ENCODE measurements around the gene BSN. TPM values are rescaled to one million over a fixed set of nuclear protein-coding genes. Genes with fewer than 3 reads are reported as not detected.

Gene BSN
- total RNA-seq, 1 experiment from 2014 or later = 0.92 TPM

DNA sequence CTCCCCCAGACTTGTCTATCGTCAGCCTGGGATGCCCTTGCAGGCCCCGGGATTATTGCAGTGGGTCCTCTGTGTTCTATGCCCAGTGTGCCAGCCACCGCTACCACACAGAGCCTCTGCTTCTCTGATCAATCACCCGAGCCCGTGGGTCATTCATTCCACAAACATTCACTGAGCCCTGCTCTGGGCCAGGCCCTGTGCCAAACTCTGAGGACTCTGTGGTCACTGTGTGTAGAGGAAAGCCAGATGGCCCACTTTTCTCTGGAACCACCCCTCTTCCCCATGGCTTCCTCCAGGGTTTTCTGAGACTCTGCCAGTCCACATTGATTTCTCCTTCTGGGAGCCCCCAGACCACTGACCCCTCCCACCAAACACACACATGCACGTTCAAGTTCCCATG lies 55.5 kb downstream of the BSN start:
- TF ChIP-seq, protein P1, sequence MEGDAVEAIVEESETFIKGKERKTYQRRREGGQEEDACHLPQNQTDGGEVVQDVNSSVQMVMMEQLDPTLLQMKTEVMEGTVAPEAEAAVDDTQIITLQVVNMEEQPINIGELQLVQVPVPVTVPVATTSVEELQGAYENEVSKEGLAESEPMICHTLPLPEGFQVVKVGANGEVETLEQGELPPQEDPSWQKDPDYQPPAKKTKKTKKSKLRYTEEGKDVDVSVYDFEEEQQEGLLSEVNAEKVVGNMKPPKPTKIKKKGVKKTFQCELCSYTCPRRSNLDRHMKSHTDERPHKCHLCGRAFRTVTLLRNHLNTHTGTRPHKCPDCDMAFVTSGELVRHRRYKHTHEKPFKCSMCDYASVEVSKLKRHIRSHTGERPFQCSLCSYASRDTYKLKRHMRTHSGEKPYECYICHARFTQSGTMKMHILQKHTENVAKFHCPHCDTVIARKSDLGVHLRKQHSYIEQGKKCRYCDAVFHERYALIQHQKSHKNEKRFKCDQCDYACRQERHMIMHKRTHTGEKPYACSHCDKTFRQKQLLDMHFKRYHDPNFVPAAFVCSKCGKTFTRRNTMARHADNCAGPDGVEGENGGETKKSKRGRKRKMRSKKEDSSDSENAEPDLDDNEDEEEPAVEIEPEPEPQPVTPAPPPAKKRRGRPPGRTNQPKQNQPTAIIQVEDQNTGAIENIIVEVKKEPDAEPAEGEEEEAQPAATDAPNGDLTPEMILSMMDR (IDR thresholded peaks at IDR 0.05; ENCODE audit: unreplicated experiment) = no peak
- intact Hi-C loops (cut with micrococcal nuclease; ENCODE audit: unreplicated experiment) = no loop called here
- Mint-ChIP-seq H3K4me1 (ENCODE audit: low read depth, unreplicated experiment) (peaks cover 10% of the 10 kb centered on the region), H3K27ac (ENCODE audit: unreplicated experiment) (no peak overlapping the region), H3K36me3 (ENCODE audit: insufficient read depth, unreplicated experiment) (peaks cover 8% of the 10 kb centered on the region), H3K9me3 (ENCODE audit: low read depth, unreplicated experiment) (no peaks in the 10 kb centered on the region), H3K27me3 (ENCODE audit: unreplicated experiment) (peaks cover 5% of the 10 kb centered on the region), H3K4me3 (ENCODE audit: low read depth, unreplicated experiment) (no peak overlapping the region)
- CTCF ChIA-PET = interaction anchor here (0.6 kb wide), 1 partner anchor 181 kb away, joined by 3 read pairs; no protein-coding TSS in a partner anchor
- DNase-seq = no peak
- no TSS peak for BruUV-seq (replicated peaks)

DNA sequence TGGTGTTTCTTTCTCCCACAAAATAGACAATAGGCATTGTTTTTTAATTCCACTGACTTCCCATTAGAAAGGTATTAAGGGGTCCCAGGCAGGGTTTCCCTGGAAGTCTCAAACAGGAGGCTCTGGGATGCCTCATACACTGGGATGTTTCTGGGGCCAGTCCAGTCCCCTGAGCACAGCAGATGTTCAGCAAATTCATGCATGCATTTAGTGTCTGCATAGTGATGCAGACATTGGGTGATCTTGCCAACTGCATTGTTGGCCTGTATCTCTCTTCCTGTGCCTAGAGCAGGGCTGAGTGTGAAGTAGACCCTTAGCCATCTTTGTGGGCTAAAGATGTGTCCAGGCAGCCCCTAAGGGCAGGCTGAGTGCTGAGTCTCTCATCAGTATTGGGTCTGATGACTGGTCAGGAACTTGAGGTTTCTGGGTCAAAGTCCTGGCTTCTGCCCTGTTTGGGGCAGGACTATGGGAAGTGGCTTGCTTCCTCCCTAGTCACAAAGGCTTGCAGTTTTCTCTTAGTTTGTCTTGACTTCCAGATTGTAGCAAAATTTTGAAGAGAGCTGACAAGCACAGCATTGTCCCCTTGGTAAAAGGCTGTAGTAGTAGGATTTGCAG lies 56.5 kb downstream of the BSN start:
- Mint-ChIP-seq H3K4me1 (ENCODE audit: low read depth, unreplicated experiment) (peaks cover 10% of the 10 kb centered on the region), H3K27me3 (ENCODE audit: unreplicated experiment) (peaks cover 11% of the 10 kb centered on the region), H3K27ac (ENCODE audit: unreplicated experiment) (no peak overlapping the region), H3K4me3 (ENCODE audit: low read depth, unreplicated experiment) (no peak overlapping the region), H3K9me3 (ENCODE audit: low read depth, unreplicated experiment) (no peaks in the 10 kb centered on the region), H3K36me3 (ENCODE audit: insufficient read depth, unreplicated experiment) (peaks cover 8% of the 10 kb centered on the region)
- DNase-seq = no peak
- TF ChIP-seq, protein P1 (IDR thresholded peaks at IDR 0.05; ENCODE audit: unreplicated experiment) = no peak
- CTCF ChIA-PET = no interaction called here
- no TSS peak for BruUV-seq (replicated peaks)
- intact Hi-C loops (cut with micrococcal nuclease; ENCODE audit: unreplicated experiment) = no loop called here

DNA sequence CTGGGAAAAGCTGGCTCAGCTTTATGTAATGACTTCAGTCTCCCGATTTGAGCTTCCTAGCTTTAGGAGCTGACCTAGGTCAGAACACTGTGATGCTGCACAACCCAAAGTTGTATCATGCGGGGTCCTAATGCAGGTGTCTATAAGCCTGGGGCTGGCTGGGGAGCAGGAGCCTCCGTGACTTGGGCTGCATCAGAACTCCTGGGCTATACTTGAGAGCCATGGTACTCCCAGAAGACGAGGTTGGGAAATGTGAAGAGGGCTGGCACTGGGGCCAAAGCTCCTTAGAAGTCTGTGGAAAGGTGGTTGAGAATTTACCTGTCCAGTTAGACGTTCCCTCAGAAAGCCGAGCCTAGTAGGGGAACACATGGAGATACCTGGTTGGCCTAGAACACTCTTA lies 57.0 kb downstream of the BSN start:
- H3K4me3 Mint-ChIP-seq (ENCODE audit: low read depth, unreplicated experiment) = no peak overlapping the region
- BruUV-seq (replicated peaks) = no TSS peak
- H3K9me3 Mint-ChIP-seq (ENCODE audit: low read depth, unreplicated experiment) = no peaks in the 10 kb centered on the region

DNA sequence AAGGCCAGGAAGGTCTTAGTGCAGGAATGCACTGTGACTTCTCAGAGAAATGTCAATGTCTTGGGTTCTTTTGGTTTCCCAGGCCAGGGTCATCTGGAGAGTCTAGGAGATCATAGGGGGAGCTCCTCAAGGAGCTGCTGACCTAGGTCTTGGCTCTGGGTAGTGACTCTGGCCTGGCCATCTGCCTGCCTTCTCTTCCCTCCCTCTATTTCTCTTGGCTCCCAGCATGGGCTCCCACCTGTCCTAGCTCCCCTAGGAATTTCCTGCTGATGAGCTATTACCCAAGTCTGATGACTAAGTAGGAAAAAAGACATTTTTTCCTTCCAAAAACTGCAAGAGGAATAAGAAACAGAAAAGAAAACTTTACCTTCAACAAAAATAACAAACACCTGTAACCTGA lies 57.4 kb downstream of the BSN start:
- no peak overlapping the region for H3K27ac Mint-ChIP-seq (ENCODE audit: unreplicated experiment)
- CTCF ChIA-PET = interaction anchor here (0.7 kb wide), 1 partner anchor 1428 kb away, joined by 3 read pairs; no protein-coding TSS in a partner anchor
- intact Hi-C loops (cut with micrococcal nuclease; ENCODE audit: unreplicated experiment) = no loop called here
- TF ChIP-seq, protein P1 (IDR thresholded peaks at IDR 0.05; ENCODE audit: unreplicated experiment) = no peak
- H3K4me3 Mint-ChIP-seq (ENCODE audit: low read depth, unreplicated experiment) = no peak overlapping the region
- H3K36me3 Mint-ChIP-seq (ENCODE audit: insufficient read depth, unreplicated experiment) = peaks cover 1% of the 10 kb centered on the region
- no TSS peak for BruUV-seq (replicated peaks)
- no peak for DNase-seq
- peaks cover 11% of the 10 kb centered on the region for H3K27me3 Mint-ChIP-seq (ENCODE audit: unreplicated experiment)
- H3K9me3 Mint-ChIP-seq (ENCODE audit: low read depth, unreplicated experiment) = no peaks in the 10 kb centered on the region
- peaks cover 9% of the 10 kb centered on the region for H3K4me1 Mint-ChIP-seq (ENCODE audit: low read depth, unreplicated experiment)

More for the DNA sequence above, 57.0 kb downstream of the BSN start:
- Mint-ChIP-seq H3K4me1 (ENCODE audit: low read depth, unreplicated experiment) (peaks cover 10% of the 10 kb centered on the region), H3K27ac (ENCODE audit: unreplicated experiment) (no peak overlapping the region), H3K36me3 (ENCODE audit: insufficient read depth, unreplicated experiment) (peaks cover 5% of the 10 kb centered on the region), H3K27me3 (ENCODE audit: unreplicated experiment) (peaks cover 11% of the 10 kb centered on the region)
- CTCF ChIA-PET = no interaction called here
- TF ChIP-seq, protein P1 (IDR thresholded peaks at IDR 0.05; ENCODE audit: unreplicated experiment) = no peak
- intact Hi-C loops (cut with micrococcal nuclease; ENCODE audit: unreplicated experiment) = no loop called here
- no peak for DNase-seq
